ENCODE measurements around the gene PODXL.
"Not testable (repeated sequence)": the region's sequence is repeated elsewhere in the genome, so short reads cannot be mapped to it uniquely, and the experiment has no call there.

PODXL gene

GRCh38 chr7:131524115-131524514 is 32.3 kb downstream of the PODXL start:
- ChIA-PET CTCF (interaction anchor here (0.8 kb wide), 1 partner anchor 484 kb away, joined by 3 read pairs; no protein-coding TSS in a partner anchor), POLR2A (no interaction called here)
- TF ChIP-seq LEF1 (IDR thresholded peaks at IDR 0.05; ENCODE audit: borderline replicate concordance) (no peak), FOXM1 (IDR thresholded peaks at IDR 0.05; ENCODE audit: borderline replicate concordance) (no peak), ARNT (IDR thresholded peaks at IDR 0.05) (no peak), FOXK2 (IDR thresholded peaks at IDR 0.05) (no peak), ELF4 (IDR thresholded peaks at IDR 0.05) (no peak), ZNF384 (IDR thresholded peaks at IDR 0.05) (no peak), BHLHE40 (IDR thresholded peaks at IDR 0.05; ENCODE audit: borderline replicate concordance) (no peak), NFRKB (IDR thresholded peaks at IDR 0.05) (no peak), TARDBP (IDR thresholded peaks at IDR 0.05) (no peak), SP1 (IDR thresholded peaks at IDR 0.05) (no peak), HDGF (IDR thresholded peaks at IDR 0.05; ENCODE audit: borderline replicate concordance) (no peak), SUZ12 (IDR thresholded peaks at IDR 0.05) (no peak), FOXA1 (IDR thresholded peaks at IDR 0.05) (no peak), CTBP1 (IDR thresholded peaks at IDR 0.05; ENCODE audit: borderline replicate concordance) (no peak), L3MBTL2 (conservative IDR thresholded peaks at IDR 0.05) (no peak), PKNOX1 (IDR thresholded peaks at IDR 0.05) (no peak)
- no peak for DNase-seq (ENCODE audit: extremely low spot score)

- no peak for TF ChIP-seq ARNT (IDR thresholded peaks at IDR 0.05)
- TF ChIP-seq HDGF (IDR thresholded peaks at IDR 0.05; ENCODE audit: borderline replicate concordance), result no peak
- no peak for TF ChIP-seq ELF4 (IDR thresholded peaks at IDR 0.05)
- TF ChIP-seq FOXK2 (IDR thresholded peaks at IDR 0.05), result no peak
- no peak for TF ChIP-seq L3MBTL2 (conservative IDR thresholded peaks at IDR 0.05)
- no peak for TF ChIP-seq ZNF384 (IDR thresholded peaks at IDR 0.05)
- TF ChIP-seq CTBP1 (IDR thresholded peaks at IDR 0.05; ENCODE audit: borderline replicate concordance), result no peak
- TF ChIP-seq NFRKB (IDR thresholded peaks at IDR 0.05), result no peak
- no peak for TF ChIP-seq SUZ12 (IDR thresholded peaks at IDR 0.05)
- TF ChIP-seq LEF1 (IDR thresholded peaks at IDR 0.05; ENCODE audit: borderline replicate concordance), result no peak
- no peak for TF ChIP-seq SP1 (IDR thresholded peaks at IDR 0.05)
- no peak for DNase-seq (ENCODE audit: extremely low spot score)
- ChIA-PET CTCF (no interaction called here), POLR2A (no interaction called here)
Observed at GRCh38 chr7:131522325-131522930, 34.0 kb downstream of the PODXL start.

GRCh38 chr7:131521651-131522163 is 34.7 kb downstream of the PODXL start:
- TF ChIP-seq L3MBTL2 (conservative IDR thresholded peaks at IDR 0.05) (no peak), ZNF384 (IDR thresholded peaks at IDR 0.05) (no peak), HDGF (IDR thresholded peaks at IDR 0.05; ENCODE audit: borderline replicate concordance) (no peak), SP1 (IDR thresholded peaks at IDR 0.05) (no peak), FOXM1 (IDR thresholded peaks at IDR 0.05; ENCODE audit: borderline replicate concordance) (no peak), NFRKB (IDR thresholded peaks at IDR 0.05) (no peak), FOXA1 (IDR thresholded peaks at IDR 0.05) (no peak), PKNOX1 (IDR thresholded peaks at IDR 0.05) (no peak), CTBP1 (IDR thresholded peaks at IDR 0.05; ENCODE audit: borderline replicate concordance) (no peak), ARNT (IDR thresholded peaks at IDR 0.05) (no peak), BHLHE40 (IDR thresholded peaks at IDR 0.05; ENCODE audit: borderline replicate concordance) (no peak), ELF4 (IDR thresholded peaks at IDR 0.05) (no peak), LEF1 (IDR thresholded peaks at IDR 0.05; ENCODE audit: borderline replicate concordance) (no peak), TARDBP (IDR thresholded peaks at IDR 0.05) (no peak), FOXK2 (IDR thresholded peaks at IDR 0.05) (no peak), SUZ12 (IDR thresholded peaks at IDR 0.05) (no peak)
- POLR2A ChIA-PET, result no interaction called here
- DNase-seq (ENCODE audit: extremely low spot score), result no peak
- CTCF ChIA-PET, result interaction anchor here (0.8 kb wide), 1 partner anchor 24 kb away, joined by 3 read pairs; no protein-coding TSS in a partner anchor

GRCh38 chr7:131518626-131519025 is 37.8 kb downstream of the PODXL start:
- CTCF ChIA-PET, result no interaction called here
- TF ChIP-seq BHLHE40 (IDR thresholded peaks at IDR 0.05; ENCODE audit: borderline replicate concordance) (no peak), SP1 (IDR thresholded peaks at IDR 0.05) (no peak), ZNF384 (IDR thresholded peaks at IDR 0.05) (no peak), FOXK2 (IDR thresholded peaks at IDR 0.05) (no peak), FOXA1 (IDR thresholded peaks at IDR 0.05) (no peak), CTBP1 (IDR thresholded peaks at IDR 0.05; ENCODE audit: borderline replicate concordance) (no peak), PKNOX1 (IDR thresholded peaks at IDR 0.05) (no peak), FOXM1 (IDR thresholded peaks at IDR 0.05; ENCODE audit: borderline replicate concordance) (no peak), L3MBTL2 (conservative IDR thresholded peaks at IDR 0.05) (no peak), ELF4 (IDR thresholded peaks at IDR 0.05) (no peak), SUZ12 (IDR thresholded peaks at IDR 0.05) (no peak), TARDBP (IDR thresholded peaks at IDR 0.05) (no peak), LEF1 (IDR thresholded peaks at IDR 0.05; ENCODE audit: borderline replicate concordance) (no peak), NFRKB (IDR thresholded peaks at IDR 0.05) (no peak), HDGF (IDR thresholded peaks at IDR 0.05; ENCODE audit: borderline replicate concordance) (no peak), ARNT (IDR thresholded peaks at IDR 0.05) (no peak)
- no peak for DNase-seq (ENCODE audit: extremely low spot score)
- POLR2A ChIA-PET, result no interaction called here

- TF ChIP-seq LEF1 (IDR thresholded peaks at IDR 0.05; ENCODE audit: borderline replicate concordance) (no peak), FOXA1 (IDR thresholded peaks at IDR 0.05) (no peak), HDGF (IDR thresholded peaks at IDR 0.05; ENCODE audit: borderline replicate concordance) (no peak), PKNOX1 (IDR thresholded peaks at IDR 0.05) (no peak), SUZ12 (IDR thresholded peaks at IDR 0.05) (no peak), CTBP1 (IDR thresholded peaks at IDR 0.05; ENCODE audit: borderline replicate concordance) (no peak), SP1 (IDR thresholded peaks at IDR 0.05) (no peak), FOXK2 (IDR thresholded peaks at IDR 0.05) (no peak), FOXM1 (IDR thresholded peaks at IDR 0.05; ENCODE audit: borderline replicate concordance) (no peak), TARDBP (IDR thresholded peaks at IDR 0.05) (no peak), NFRKB (IDR thresholded peaks at IDR 0.05) (no peak)
- ChIA-PET CTCF (interaction anchor here (0.6 kb wide), 1 partner anchor 1447 kb away, joined by 7 read pairs; no protein-coding TSS in a partner anchor), POLR2A (no interaction called here)
- no peak for DNase-seq (ENCODE audit: extremely low spot score)
Observed at GRCh38 chr7:131517218-131517923, 39.1 kb downstream of the PODXL start.

- CTCF ChIA-PET, result interaction anchor here (0.6 to 0.9 kb wide), 2 partner anchors 31 to 751 kb away, joined by 3 read pairs; no protein-coding TSS in a partner anchor
- POLR2A ChIA-PET; DNase-seq (ENCODE audit: extremely low spot score): not testable (repeated sequence)
Observed at GRCh38 chr7:131515471-131515870, 41.0 kb downstream of the PODXL start.
